Measurements from ENCODE around the gene LCE1C.

Gene LCE1C

DNA sequence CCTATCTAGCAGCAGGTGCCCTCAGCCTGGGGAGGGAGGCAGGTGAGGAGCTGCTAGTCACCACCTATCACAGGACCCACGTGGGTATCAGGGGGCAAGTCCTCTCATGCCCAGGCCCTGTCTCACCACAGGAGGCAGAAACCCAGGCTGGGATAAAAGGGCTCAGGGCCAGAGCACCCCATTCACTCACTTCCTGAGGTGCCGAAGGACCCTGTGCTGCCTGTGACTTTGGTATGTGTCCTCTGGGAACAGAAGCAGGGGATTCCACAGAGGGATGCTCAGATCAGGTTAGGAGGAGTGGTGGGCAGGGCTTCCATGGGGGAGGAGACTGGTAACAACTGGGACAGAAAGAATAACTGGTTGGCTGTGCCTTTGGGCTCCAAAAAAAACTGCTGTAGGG, 20.4 kb downstream of the LCE1C start, which contains the start of gene LCE1E:
LCE1E (plus strand) TSS at position 181 of the 400 bp plus-strand sequence. CDS start 1,043 bp downstream, outside the sequence.
- no peak within 1 kb of the TSS for H3K4me3 ChIP-seq (ENCODE audit: control insufficient read depth, low read depth, low read length)
- no peak for DNase-seq (ENCODE audit: low read depth)
- TF ChIP-seq, protein P1, sequence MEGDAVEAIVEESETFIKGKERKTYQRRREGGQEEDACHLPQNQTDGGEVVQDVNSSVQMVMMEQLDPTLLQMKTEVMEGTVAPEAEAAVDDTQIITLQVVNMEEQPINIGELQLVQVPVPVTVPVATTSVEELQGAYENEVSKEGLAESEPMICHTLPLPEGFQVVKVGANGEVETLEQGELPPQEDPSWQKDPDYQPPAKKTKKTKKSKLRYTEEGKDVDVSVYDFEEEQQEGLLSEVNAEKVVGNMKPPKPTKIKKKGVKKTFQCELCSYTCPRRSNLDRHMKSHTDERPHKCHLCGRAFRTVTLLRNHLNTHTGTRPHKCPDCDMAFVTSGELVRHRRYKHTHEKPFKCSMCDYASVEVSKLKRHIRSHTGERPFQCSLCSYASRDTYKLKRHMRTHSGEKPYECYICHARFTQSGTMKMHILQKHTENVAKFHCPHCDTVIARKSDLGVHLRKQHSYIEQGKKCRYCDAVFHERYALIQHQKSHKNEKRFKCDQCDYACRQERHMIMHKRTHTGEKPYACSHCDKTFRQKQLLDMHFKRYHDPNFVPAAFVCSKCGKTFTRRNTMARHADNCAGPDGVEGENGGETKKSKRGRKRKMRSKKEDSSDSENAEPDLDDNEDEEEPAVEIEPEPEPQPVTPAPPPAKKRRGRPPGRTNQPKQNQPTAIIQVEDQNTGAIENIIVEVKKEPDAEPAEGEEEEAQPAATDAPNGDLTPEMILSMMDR (IDR thresholded peaks at IDR 0.05; ENCODE audit: control insufficient read depth, insufficient read depth, low read depth, low read length, missing control alignments) = no peak

DNA sequence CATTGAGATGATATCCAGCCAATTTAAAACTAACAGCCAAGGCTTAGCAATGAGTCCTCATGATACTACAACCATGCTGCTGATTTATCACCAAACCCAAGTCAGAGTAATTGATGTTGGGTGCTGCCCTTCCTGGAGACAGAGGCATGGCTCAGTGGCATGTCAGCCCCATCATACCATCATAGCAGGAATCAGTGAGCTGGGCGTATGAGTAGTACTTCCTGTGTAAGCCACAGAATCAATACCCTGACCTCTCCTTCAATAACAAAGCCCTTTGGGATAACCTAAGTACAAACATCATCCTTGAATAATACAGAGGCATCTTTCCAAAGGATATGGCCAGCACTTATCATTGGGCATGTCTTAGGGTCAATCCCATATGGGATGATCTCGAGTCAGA, 23.4 kb downstream of the LCE1C start:
- H3K4me3 ChIP-seq (ENCODE audit: control insufficient read depth, low read depth, low read length) = no peak overlapping the region
- no peak for DNase-seq (ENCODE audit: low read depth)
- TF ChIP-seq, protein P1 (IDR thresholded peaks at IDR 0.05; ENCODE audit: control insufficient read depth, insufficient read depth, low read depth, low read length, missing control alignments) = no peak

DNA sequence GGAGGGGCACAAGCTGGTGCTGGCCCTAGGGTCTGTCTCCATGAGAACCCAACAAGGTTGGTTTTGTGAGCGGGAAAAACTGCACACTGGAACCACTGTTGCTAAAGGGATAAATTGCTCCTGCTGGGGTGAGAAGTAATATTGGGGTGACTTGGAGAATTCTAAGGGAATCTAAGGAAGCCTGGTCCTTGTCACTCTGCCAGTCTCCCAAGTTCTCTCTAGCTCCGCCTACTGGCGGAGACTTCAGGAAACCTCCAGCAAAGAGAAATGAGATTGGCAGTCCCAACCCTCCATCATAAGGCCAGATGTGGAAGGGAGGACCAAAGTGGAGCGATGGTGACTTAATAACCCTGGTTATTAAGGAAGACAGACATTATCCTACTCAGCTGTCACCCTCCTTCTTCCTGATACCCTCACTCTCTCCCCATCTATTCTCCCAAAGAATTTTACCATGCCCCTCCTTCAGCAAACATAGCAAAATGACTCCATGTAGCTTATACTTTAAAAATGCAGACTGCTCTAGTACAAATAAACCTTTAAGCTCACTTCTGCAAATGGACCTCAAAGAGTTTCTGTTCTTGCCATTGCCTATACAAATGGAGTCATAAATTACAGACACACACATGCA, 28.8 kb downstream of the LCE1C start:
- no peak for DNase-seq (ENCODE audit: low read depth)
- H3K4me3 ChIP-seq (ENCODE audit: control insufficient read depth, low read depth, low read length) = no peak overlapping the region
- TF ChIP-seq, protein P1 (IDR thresholded peaks at IDR 0.05; ENCODE audit: control insufficient read depth, insufficient read depth, low read depth, low read length, missing control alignments) = no peak

DNA sequence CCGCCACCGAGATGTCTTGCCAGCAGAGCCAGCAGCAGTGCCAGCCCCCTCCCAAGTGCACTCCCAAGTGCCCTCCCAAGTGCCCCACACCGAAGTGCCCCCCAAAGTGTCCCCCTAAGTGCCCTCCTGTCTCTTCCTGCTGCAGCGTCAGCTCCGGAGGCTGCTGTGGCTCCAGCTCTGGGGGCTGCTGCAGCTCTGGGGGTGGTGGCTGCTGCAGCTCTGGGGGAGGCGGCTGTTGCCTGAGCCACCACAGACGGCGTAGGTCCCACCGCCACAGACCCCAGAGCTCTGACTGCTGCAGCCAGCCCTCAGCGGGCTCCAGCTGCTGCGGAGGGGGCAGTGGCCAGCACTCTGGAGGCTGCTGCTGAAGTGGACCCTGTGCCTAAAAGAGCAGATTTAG, 30.1 kb downstream of the LCE1C start:
- TF ChIP-seq, protein P1 (IDR thresholded peaks at IDR 0.05; ENCODE audit: control insufficient read depth, insufficient read depth, low read depth, low read length, missing control alignments) = no peak
- no peak overlapping the region for H3K4me3 ChIP-seq (ENCODE audit: control insufficient read depth, low read depth, low read length)
- DNase-seq (ENCODE audit: low read depth) = no peak

DNA sequence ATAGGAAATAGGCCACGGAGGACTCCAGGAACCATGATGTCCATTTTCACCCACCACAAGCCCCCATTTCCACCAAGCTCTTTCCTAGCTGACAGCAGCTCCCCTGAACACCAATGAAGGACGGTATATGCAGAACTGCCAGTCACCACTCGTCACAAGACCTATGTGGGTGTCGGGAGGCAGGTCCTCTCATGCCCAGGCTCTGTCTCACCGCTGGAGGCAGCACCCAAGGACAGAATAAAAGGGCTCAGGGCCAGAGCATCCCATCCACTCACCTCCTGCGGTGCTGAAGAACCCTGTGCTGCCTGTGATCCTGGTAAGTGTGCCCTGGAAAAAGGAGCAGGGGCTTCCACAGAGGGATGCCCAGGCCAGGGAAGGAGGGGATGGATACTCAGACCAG, 31.6 kb downstream of the LCE1C start, which contains the start of gene LCE1F:
LCE1F (plus strand) TSS at position 266 of the 400 bp plus-strand sequence. CDS start 1,232 bp downstream, outside the sequence.
- no peak within 1 kb of the TSS for H3K4me3 ChIP-seq (ENCODE audit: control insufficient read depth, low read depth, low read length)
- DNase-seq (ENCODE audit: low read depth) = no peak
- TF ChIP-seq, protein P1 (IDR thresholded peaks at IDR 0.05; ENCODE audit: control insufficient read depth, insufficient read depth, low read depth, low read length, missing control alignments) = no peak

DNA sequence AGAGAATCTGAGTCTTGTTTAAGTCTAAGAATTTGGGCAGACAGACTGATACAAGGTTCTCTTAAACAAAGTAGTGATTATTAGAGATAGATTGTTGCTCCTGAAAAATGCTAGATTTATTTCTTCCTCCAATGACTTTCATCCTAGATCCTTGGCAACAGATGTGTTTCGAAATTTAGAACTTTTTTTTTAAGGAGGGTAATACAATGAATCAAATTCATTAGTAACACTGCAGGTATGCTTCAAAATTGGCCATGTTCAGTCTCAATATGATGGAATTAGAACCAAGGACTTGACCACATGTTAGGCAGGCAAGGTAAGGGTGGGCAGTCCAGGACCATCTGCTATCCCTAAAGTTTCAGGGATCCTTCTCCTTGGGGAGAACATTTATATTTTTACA, 36.0 kb downstream of the LCE1C start:
- TF ChIP-seq, protein P1 (IDR thresholded peaks at IDR 0.05; ENCODE audit: control insufficient read depth, insufficient read depth, low read depth, low read length, missing control alignments) = no peak
- no peak overlapping the region for H3K4me3 ChIP-seq (ENCODE audit: control insufficient read depth, low read depth, low read length)
- no peak for DNase-seq (ENCODE audit: low read depth)

All from AG09309 (cell line).